ENCODE data around the gene EML1.

EML1 gene

DNA sequence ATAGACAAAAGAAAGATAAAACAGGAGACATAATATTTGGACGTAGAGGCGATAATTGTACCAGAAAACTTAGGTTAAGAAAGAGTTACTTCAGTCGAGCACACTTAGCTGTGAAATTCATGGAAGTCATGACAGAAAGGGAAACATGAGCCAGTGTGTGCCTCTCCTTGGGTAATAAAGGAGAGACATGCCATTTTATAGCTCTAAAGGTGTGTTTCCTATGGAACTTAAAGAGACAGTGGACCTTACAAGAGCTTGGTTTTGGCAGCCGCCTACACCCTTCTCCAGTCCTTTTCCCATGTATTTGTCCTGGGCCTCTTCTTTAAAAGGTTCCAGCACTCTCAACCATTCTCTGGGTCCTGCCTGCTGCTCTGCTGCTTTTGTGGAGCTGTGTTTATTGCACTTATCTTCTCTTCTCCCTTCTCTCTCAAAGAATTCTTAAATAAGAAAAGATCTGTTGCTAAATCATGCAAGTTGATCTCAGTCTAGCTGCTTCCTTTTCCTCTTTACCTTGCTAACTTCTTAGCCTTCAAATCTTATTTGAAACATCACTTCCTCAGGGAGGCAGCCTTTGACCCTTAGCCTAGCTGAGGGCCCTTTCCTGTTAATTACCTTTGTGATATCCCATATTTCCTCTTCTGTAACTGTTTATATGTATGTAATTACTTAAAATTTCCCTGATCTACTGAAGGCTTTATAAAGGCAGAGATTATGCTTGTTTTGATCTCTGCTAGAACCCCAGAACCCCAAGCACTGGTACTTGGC lies 190.2 kb downstream of the EML1 start:
- TF ChIP-seq, protein P1, sequence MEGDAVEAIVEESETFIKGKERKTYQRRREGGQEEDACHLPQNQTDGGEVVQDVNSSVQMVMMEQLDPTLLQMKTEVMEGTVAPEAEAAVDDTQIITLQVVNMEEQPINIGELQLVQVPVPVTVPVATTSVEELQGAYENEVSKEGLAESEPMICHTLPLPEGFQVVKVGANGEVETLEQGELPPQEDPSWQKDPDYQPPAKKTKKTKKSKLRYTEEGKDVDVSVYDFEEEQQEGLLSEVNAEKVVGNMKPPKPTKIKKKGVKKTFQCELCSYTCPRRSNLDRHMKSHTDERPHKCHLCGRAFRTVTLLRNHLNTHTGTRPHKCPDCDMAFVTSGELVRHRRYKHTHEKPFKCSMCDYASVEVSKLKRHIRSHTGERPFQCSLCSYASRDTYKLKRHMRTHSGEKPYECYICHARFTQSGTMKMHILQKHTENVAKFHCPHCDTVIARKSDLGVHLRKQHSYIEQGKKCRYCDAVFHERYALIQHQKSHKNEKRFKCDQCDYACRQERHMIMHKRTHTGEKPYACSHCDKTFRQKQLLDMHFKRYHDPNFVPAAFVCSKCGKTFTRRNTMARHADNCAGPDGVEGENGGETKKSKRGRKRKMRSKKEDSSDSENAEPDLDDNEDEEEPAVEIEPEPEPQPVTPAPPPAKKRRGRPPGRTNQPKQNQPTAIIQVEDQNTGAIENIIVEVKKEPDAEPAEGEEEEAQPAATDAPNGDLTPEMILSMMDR (conservative IDR thresholded peaks at IDR 0.05) = no peak
- TF ChIP-seq ZFX (IDR thresholded peaks at IDR 0.05) = no peak
- H3K27ac ChIP-seq = no peak overlapping the region

DNA sequence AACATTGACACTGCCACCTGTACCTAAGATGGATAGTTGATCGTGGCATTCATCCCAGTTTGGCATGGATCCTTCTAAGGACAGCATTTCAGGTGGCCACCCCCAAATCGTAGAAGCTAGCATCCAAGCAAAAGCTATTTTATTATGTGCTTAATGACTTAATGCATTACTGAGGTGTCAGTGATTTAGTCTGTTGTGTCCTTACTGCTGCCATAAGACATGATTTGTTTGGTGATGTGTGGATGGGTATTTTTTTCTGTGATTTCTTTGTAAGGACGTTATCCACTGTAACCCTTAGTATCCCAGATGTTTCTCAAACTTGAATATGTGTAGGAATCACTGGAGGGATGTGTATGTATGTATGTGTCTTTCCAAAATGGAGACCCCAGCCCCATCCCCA lies 190.8 kb downstream of the EML1 start:
- no peak overlapping the region for H3K27ac ChIP-seq
- no peak for TF ChIP-seq ZFX (IDR thresholded peaks at IDR 0.05)
- TF ChIP-seq, protein P1 (conservative IDR thresholded peaks at IDR 0.05) = no peak

DNA sequence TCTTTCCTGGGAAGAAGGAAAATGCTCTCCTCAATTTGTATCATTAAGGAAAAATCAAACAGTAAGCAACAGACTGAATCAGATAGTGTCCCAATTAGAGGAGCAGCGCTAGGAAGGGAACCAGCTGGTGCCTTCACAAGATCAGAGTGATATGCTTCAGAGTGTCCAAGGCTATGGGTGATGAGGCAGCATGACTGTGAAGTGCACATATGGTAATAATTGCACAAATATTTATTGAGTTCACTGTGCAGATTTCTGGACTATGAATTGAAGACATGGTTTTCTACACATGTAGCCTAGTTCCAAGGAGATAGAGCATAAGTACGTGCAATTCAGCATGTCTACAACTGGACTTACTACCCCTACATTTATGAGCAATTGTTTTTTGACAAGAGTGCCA lies 193.2 kb downstream of the EML1 start:
- TF ChIP-seq, protein P1 (conservative IDR thresholded peaks at IDR 0.05) = no peak
- TF ChIP-seq ZFX (IDR thresholded peaks at IDR 0.05) = no peak
- no peak overlapping the region for H3K27ac ChIP-seq

DNA sequence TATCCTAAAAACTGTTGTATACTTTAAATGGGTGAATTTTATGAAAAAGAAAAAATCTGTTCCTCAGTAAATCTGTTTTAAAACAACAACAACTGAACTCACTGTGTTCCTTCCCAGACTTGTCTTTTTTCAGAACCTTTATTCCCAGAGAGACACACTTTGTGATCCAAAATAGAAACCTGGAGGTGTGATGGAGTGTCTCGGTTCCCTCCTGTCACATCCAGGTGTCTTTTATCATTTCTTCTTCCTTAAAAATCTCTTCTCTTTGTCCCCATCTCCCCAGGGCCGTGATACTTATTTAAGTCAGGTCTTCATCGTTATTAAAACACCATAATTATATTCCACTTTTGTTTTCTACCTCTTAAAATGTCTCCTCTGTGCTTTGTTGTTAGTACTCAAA lies 195.8 kb downstream of the EML1 start:
- TF ChIP-seq ZFX (IDR thresholded peaks at IDR 0.05) = no peak
- TF ChIP-seq, protein P1 (conservative IDR thresholded peaks at IDR 0.05) = no peak
- no peak overlapping the region for H3K27ac ChIP-seq

DNA sequence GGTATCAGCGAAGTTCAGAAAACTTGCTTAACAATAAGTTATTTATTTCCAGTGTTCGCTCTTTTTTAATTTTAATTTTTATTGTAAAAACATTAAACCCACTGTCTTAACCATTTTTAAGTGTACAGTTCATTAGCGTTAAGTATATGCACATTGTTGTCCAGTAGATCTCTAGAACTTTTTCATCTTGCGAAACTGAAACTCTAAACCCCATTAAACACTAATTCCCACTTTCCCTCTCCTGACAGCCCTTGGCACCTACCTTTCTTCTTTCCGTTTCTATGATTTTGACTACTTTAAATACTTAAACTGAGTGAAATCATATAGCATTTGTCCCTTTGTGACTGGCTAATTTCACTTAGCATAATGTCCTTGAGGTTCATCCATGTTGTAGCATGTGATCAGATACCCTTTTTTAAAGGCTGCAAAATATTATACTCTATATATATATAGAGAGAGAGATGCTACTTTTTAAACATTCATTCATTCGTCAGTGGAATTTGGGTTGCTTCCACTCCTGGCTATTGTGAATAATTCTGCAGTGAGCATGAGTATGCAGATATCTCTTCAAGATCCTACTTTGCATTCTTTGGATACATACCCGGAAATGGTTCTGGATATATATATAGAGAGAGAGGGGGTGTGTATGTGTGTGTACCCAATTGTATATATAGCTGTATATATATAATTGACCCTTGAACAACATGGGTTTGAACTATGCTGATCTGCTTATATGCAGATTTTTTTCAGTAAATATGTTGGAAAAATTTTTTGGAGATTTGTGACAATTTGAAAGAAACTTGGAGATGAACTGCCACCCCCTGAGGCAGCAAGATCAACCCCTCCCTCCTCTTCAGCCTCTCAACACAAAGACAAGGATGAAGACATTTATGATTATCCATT lies 197.3 kb downstream of the EML1 start:
- TF ChIP-seq, protein P1 (conservative IDR thresholded peaks at IDR 0.05) = no peak
- TF ChIP-seq ZFX (IDR thresholded peaks at IDR 0.05) = no peak
- no peak overlapping the region for H3K27ac ChIP-seq

DNA sequence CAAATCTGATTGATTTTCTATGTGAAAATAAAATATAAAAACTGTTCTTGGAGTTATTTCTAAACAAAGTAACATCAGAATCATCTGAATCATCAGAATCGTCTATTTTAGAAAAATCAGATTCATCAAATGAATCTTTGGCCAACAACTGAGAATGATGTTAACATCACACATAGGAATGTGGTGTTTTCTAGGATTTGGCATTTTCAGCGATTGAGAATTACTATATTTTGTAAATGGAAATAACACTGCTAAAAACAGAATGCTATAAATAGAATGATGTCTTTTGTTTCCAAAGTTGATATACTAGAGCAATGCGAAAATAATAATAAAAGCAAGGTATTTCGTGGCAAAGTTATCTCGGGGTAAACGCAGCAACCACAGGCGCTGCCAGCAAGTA lies 198.1 kb downstream of the EML1 start:
- no peak overlapping the region for H3K27ac ChIP-seq
- TF ChIP-seq, protein P1 (conservative IDR thresholded peaks at IDR 0.05) = no peak
- TF ChIP-seq ZFX (IDR thresholded peaks at IDR 0.05) = no peak

Data from C4-2B (cell line).